ENCODE results near the gene POLK.
"Not testable (repeated sequence)": the region's sequence is repeated elsewhere in the genome, so short reads cannot be mapped to it uniquely, and the experiment has no call there.

Gene POLK

DNA sequence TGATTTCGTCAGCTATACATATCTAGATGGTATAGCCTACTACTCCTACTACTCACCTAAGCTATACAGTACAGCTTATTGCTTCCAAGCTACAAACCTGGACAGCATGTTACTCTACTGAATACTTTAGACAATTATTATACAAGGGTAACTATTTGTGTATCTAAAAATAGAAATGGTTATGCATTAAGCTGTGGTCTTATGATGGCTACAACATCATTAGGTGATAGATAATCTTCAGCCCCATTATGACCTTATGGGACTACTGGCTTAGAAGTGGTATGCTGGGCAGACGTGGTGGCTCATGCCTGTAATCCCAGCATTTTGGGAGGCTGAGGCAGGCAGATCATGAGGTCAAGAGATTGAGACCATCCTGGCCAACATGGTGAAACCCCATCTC lies 40.5 kb upstream of the POLK start:
- no peak overlapping the region for H3K4me3 ChIP-seq (ENCODE audit: low read length)
- DNase-seq (ENCODE audit: low read depth): no peak
- TF ChIP-seq, protein P1, sequence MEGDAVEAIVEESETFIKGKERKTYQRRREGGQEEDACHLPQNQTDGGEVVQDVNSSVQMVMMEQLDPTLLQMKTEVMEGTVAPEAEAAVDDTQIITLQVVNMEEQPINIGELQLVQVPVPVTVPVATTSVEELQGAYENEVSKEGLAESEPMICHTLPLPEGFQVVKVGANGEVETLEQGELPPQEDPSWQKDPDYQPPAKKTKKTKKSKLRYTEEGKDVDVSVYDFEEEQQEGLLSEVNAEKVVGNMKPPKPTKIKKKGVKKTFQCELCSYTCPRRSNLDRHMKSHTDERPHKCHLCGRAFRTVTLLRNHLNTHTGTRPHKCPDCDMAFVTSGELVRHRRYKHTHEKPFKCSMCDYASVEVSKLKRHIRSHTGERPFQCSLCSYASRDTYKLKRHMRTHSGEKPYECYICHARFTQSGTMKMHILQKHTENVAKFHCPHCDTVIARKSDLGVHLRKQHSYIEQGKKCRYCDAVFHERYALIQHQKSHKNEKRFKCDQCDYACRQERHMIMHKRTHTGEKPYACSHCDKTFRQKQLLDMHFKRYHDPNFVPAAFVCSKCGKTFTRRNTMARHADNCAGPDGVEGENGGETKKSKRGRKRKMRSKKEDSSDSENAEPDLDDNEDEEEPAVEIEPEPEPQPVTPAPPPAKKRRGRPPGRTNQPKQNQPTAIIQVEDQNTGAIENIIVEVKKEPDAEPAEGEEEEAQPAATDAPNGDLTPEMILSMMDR (conservative IDR thresholded peaks at IDR 0.05; ENCODE audit: low read length): no peak

DNA sequence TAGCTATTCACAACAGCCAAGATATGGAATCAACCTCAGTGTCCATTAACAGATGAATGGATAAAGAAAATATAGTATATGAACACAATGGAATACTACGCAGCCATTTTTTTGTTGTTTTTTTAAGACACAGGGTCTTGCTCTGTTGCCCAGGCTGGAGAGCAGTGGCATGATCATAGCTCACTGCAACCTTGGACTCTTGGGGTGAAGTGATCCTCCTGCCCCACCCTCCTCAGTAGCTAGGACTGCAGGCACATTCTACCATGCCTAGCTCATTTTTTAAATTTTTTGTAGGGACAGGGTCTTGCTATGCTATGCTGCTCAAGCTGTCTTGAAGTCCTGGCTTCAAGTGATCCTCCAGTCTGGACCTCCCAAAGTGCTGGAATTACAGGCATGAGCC lies 38.7 kb upstream of the POLK start:
- DNase-seq (ENCODE audit: low read depth): no peak
- no peak overlapping the region for H3K4me3 ChIP-seq (ENCODE audit: low read length)
- TF ChIP-seq, protein P1 (conservative IDR thresholded peaks at IDR 0.05; ENCODE audit: low read length): no peak

DNA sequence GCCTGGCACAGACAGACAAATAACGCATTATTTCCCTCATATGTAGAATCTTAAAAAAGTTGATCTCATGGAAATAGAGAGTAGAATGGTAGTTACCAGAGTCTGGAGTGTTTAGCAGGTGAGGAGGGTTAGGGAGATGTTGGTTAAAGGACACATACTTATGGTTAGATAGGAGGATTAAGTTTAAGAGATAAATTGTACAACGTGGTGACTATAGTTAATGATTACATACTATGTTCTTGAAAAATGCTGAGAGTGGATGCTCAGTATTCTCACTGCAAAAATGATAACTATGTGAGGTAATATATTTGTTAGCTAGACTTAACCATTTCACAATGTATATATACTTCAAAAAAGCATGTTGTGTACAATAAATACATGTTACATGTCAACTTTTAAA lies 38.2 kb upstream of the POLK start:
- TF ChIP-seq, protein P1 (conservative IDR thresholded peaks at IDR 0.05; ENCODE audit: low read length): no peak
- no peak for DNase-seq (ENCODE audit: low read depth)
- H3K4me3 ChIP-seq (ENCODE audit: low read length): no peak overlapping the region

DNA sequence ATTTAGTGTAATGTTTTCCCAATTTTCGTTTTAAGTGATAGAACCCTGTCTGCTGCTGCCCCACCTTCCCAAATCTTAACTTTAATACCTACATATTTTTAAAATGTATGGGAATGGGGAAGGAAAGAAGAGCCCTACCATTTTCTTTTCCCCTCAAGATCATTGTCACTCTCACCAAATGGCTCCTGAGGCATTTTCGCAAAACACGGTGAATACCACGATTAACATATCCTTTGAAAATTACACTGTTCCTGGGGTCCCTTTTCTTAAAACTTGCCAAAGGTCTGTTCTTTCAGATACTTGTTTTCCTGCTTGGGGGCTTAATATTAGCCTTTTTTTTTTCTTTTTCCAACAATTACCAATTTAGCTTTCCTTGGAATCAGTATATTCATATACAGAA lies 36.3 kb upstream of the POLK start:
- no peak overlapping the region for H3K4me3 ChIP-seq (ENCODE audit: low read length)
- TF ChIP-seq, protein P1 (conservative IDR thresholded peaks at IDR 0.05; ENCODE audit: low read length): no peak
- DNase-seq (ENCODE audit: low read depth): no peak

DNA sequence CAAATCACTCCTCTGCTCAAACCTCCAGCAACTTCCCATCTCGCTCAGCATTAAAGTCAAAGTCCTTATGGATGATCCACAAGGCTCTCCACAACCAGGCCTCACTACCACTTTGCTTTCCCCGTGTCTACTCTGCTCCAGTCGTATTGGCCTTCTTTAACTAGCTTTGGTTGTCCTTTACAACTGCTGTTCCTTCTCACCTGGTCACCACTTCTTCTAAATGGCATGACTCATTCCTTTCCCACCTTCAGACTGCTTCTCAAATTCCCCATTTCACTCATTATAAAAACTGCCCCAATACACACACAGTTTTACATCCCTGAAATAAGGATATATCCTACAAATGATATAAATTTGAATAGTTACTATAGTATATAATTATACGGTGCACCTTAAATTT lies 30.7 kb upstream of the POLK start:
- H3K4me3 ChIP-seq (ENCODE audit: low read length): no peak overlapping the region
- TF ChIP-seq, protein P1 (conservative IDR thresholded peaks at IDR 0.05; ENCODE audit: low read length): no peak
- no peak for DNase-seq (ENCODE audit: low read depth)

DNA sequence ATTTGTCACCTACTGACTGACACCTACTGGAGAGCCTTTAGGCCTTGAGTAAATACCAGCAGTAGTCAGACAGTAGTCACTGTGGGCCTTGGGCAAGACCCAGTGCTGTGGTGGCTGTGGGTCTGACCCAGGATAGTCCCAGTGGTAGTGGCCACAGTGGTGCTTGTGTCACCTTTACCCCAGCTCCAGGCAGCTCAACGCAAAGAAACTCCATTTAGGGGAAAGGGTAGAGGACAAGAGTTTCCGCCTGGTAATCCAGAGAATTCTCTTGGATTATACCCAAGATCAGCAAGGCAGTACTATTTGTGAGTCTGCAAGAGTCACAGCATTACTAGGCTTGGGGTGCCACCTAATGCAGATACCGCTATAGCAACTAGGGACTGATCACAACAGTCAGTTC lies 29.2 kb upstream of the POLK start:
- no peak overlapping the region for H3K4me3 ChIP-seq (ENCODE audit: low read length)
- no peak for DNase-seq (ENCODE audit: low read depth)
- TF ChIP-seq, protein P1 (conservative IDR thresholded peaks at IDR 0.05; ENCODE audit: low read length): no peak

DNA sequence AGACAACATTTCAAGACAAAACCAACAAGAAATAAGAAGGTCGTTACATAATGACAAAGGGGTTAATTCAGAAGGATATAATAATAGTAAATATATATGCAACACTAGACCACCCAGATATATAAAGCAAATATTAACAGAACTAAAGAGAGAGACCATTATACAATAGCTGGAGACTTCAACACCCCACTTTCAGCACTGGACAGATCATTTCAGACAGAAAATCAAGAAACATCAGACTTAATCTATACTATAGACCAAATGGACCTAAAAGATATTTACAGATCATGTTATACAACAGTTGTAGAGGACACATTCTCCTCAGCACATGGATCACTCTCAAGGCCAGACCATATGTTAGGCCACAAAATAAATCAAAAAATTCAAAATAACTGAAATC lies 27.1 kb upstream of the POLK start:
- no peak for DNase-seq (ENCODE audit: low read depth)
- H3K4me3 ChIP-seq (ENCODE audit: low read length): no peak overlapping the region
- TF ChIP-seq, protein P1 (conservative IDR thresholded peaks at IDR 0.05; ENCODE audit: low read length): no peak

DNA sequence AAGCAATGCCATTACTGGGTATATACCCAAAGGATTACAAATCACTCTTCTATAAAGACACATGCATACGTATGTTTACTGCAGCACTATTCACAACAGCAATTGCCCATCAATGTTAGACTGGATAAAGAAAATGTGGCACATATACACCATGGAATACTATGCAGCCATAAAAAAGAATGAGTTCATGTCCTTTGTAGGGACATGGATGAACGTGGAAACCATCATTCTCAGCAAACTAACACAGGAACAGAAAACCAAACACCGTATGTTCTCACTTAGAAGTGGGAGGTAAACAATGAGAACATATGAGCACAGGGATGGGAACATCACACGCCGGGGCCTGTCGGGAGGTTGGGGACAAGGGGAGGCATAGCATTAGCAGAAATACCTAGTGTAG lies 21.8 kb upstream of the POLK start:
- not testable (repeated sequence) for H3K4me3 ChIP-seq (ENCODE audit: low read length); DNase-seq (ENCODE audit: low read depth)
